T-helper 2 cell (primary cell): ENCODE measurements around the gene CROCC2.

Source experiments
- DNase-seq, 5 experiments: peaks; one replicate each; pipeline versions ENCODE4 v3.0.0 to v3.0.0-alpha.2; 2012 to 2022

CROCC2 gene

DNA sequence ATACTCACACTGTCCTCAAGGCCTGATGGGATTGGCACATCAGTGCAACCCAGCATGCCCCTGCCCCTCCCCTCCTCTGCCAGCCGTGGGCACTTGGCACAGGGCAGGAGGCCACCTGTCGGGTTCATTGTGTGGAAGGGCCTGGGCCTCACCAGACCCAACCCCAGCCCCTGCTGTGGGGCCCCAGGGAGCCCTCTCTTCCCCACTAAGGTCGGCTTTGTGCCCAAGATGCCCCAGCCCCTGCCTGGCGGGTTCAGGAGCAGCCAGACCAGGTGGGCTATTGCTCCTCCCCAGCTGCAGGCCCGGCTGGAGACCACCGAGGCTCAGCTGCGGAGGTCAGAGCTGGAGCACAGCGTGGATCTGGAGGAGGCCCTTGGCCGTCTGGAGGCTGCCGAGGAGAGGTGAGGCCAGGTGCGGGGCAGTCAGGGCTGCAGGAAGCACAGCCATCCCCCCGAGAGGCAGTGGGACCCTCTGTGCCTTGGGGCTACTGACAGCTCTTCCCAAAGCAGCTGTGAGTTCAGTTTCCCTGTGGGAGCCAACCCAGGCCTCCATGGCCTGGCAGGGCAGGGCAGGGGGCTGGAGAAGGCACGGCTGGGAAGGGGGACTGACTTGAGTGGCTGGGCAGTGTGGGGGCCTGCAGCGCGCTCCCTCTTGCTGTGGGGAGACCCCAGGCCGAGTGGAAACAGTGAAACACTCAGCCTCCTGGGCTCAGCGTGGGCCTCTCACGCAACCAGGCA, 16.3 kb downstream of the CROCC2 start:
- no peak for DNase-seq

- DNase-seq: no peak
These were observed 16.9 kb downstream of the CROCC2 start for GRCh38 chr2:240922982-240923537.

- DNase-seq: peak in 2 of 5 experiments; percentile 16 to 40
These were observed 19.0 kb downstream of the CROCC2 start for GRCh38 chr2:240925191-240925567.

DNA sequence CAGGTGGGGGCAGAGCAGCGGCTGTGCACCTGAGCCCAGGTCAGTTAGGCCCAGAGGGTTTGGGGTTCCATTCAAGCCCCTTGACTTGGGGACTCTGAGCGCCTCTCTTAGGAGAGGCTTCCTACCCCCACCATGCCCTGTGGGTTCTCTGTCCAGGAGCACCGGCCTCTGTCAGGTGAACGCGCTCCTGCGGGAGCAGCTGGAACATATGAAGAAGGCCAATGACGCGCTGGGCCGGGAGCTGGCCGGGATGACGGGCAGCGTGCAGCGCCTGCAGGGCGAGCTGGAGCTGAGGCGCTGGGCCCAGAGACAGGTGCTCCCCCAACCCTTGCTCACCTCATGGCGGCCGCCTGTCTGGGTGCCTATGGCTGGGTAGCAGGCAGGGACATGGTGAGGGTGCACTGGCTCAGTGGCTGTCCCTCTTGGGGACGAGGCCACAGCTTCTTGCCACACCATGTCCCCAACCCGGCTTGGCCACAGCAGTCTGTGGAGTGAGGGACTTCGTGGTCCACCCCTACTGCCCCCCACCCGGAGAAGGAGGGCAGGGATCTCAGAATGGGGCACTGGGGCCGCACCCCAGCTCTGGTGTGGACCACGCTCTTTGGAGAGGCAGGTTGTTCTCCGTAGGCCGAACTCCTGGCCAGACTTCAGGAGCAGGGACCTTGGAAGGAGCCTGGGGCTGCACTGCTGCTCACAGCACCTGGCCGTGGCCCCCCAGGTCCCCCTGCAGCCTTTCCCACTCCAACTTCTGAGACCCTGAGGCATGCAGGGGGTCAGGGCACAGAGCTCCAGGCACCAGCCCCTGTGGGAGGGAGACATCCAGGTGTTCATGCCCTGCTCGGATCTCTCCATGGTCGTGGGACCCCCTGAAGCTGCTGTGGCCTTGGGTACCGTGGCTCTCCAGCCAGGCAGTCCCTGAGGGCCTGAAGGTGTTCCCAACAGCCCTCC, 19.7 kb downstream of the CROCC2 start:
- no peak for DNase-seq

GRCh38 chr2:240926516-240927389, 20.6 kb downstream of the CROCC2 start:
- no peak for DNase-seq

- DNase-seq: no peak
These were observed 21.2 kb downstream of the CROCC2 start for GRCh38 chr2:240927390-240927781.

DNA sequence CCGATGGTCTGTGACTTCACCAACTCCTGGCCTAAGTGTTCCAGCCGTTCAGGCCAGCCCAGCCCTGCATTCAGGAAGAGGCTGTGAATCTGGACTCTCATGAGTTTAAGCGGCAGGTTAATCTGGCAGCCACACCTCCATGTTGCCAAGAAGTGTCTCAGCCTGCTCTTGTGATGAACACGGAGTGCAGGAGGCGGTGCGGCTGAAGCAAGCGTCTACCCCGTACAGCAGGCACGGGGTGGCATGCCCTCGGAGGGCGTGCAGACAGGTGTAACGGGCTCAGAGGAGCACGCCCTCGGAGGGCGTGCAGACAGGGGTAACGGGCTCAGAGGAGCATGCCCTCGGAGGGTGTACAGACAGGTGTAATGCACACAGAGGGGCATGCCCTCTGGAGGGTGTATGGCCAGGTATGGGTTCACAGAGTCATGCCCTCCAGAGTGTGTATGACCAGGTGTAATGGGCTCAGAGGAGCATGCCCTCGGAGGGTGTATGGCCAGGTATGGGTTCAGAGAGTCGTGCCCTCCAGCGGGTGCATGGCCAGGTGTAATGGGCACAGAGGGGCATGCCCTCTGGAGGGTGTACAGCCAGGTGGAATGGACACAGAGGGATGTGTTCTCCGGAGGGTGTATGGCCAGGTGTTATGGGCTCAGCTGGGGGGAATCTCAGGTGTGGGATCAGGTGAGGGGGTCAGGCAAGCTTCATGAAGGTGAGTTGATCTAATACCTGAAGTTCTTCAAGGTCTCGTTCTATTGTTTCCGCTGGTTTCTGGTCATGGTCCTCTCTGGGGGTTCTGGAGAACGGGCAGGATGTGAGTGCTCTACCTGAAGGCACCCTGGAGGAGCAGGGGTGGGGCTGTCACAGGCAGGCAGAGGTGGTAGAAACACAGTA, 22.6 kb downstream of the CROCC2 start:
- DNase-seq: no peak

- peak in 1 of 5 experiments; percentile 6 for DNase-seq
These were observed 23.4 kb downstream of the CROCC2 start for GRCh38 chr2:240929364-240930095.

DNA sequence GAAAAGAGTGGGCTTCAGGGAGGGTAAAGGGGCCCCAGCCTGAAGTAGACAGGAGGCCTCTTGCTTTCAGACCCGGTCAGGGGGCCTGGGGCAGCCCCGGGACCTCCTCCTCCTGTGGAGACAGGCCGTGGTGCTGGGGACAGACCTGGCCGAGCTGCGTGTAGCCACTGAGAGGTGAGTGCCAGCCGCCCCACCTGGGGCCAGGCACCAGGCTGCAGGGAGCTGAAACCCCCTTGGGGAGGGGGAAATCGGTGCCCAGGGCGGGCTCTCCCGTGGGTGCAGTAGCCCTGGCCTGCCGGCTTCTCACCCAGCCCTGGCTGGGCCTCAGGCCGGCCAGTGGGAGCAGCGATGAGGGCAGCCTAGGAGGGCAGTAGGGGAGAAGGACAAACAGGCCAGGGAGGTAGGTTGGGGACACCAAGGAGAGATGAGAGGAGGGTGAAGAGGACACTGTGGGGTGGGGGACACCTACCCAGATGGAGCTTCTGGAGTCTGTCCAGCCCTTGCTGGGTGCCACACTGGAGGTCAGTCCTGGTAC, 24.0 kb downstream of the CROCC2 start:
- DNase-seq: no peak

DNA sequence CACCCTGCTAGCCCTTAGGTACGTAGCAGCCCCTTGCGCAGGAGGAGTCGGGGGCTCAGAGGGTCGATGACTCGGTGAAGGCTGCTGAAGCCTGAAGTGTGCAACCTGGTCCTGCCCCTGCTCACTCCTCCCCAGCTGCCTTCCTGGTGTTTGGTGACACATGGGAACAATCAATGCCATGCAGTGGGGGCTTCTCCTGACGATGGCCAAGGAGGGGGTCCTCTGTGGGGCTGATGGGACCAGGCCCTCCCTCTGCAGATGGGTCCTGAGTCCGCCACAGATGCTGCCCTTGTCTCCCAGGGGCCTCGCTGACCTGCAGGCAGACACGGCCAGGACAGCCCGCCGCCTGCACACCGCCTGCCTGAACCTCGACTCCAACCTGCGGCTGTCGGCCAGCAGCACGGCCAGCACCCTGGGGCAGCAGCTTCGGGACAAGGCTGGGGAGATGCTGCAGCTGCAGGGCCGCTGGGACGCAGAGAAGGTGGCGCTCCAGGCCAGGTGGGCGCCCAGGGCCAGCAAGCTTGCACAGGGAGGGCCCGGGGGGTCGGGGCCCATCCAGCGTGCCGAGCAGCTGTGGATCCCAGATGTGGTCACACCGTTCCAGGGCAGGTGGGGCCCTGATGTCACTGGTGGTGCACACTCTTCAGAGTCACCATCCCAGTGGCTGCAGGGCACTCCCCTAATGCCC, 24.6 kb downstream of the CROCC2 start:
- DNase-seq: peak in 1 of 5 experiments; percentile 8

- DNase-seq: no peak
These were observed 25.3 kb downstream of the CROCC2 start for GRCh38 chr2:240931319-240931949.

- no peak for DNase-seq
These were observed 26.0 kb downstream of the CROCC2 start for GRCh38 chr2:240932001-240932723.

DNA sequence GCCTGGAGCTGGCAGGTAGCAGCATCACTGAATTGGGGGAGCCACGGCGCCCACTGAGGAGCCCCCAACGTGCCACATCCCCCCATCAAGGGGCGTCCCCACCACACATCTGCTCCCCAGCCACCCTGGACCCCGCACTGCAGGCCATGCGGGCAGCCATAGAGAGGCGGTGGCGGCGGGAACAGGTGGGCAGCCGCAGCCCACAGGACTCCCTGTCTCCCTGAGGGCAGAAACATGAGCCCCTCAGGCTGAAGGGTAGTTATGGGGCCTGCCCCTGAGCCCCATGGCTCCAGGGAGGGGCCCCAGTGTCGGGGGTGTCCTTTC, 26.6 kb downstream of the CROCC2 start:
- DNase-seq: no peak

DNA sequence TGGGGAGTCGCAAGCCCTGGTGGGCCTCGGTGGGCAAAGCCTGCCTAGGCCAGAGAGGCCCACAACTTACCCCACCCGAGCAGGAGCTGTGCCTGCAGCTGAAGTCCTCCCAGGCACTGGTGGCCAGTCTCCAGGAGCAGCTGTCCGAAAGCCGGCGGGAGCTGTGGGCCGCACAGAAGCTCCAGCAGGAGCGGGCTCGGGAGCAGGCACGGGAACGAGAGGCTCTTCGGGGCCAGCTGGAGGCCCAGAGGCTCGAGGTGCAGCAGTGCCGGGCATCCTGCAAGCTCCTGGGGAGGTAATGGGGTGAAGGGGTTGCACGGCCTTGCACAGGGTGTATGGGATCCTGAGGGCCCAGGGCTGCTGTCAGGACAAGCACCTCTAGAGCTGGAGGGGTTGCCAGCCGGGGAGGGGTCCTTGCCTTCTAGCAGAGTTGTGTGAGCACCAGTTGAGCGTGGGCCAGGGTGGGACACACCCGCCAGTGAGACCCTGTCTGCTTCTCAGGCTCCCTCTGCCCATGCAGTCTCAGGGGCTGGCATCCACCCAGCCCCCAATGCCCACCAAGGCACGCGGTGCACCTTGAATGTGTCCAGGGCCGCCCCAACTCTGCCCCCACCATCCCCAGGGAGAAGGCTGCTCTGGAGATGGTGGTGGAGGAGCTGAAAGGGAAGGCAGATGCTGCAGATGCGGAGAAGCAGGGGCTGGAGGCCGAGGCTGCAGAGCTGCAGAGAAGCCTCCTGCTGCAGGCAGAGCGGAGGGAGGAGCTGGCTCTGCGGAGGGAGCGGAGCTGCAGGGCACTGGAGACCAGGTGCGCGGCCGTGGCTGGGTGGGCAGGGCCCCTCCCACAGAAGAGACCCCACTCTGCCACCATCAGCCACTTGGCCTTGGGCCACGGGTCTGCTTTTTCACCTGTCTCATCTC, 27.2 kb downstream of the CROCC2 start:
- no peak for DNase-seq

- peak in 1 of 5 experiments; percentile 7 for DNase-seq
These were observed 28.0 kb downstream of the CROCC2 start for GRCh38 chr2:240933966-240934700.

DNA sequence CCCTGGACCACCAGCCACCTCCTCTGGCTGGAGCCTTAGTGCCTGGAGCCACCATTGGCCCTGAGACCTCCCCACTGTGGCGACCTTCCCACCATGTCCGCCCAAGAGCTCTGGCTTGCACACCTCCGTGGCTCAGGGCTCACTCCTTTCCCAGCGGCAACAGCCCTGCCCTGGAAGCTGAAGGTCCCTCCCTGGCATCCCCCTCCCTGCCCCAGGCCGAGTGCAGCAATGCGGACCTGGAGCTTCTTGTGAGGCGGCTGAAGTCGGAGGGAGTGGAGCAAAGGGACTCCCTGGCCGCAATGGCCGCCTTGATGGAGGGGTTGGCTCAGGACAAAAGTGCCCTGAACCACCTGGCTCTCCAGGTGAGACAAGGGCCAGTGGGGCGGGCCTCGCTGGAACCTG, 28.6 kb downstream of the CROCC2 start:
- DNase-seq: no peak
